ENCODE measurements around the gene PTCSC3.
"Not testable (repeated sequence)": the region's sequence is repeated elsewhere in the genome, so short reads cannot be mapped to it uniquely, and the experiment has no call there.

Gene PTCSC3

DNA sequence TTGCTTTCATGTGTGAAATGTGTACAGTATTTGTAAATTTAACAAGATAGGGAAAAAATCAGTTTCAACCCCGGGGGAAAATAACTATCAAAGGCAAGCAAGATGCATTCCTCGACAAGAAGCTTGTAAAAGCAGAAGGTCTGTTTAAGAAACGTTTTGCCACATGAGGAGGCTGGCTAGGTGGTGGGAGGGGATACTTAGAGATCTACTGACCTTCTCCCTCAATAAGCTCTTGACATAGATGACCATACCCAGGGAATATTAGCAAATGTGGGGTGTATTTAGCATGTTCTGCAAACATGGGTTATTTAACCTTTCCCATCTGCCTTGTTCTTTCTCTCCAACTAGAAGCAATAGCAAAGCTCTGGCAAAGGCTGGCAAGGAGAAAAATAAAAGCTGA lies 4.9 kb downstream of the PTCSC3 start:
- DNase-seq: no peak

DNA sequence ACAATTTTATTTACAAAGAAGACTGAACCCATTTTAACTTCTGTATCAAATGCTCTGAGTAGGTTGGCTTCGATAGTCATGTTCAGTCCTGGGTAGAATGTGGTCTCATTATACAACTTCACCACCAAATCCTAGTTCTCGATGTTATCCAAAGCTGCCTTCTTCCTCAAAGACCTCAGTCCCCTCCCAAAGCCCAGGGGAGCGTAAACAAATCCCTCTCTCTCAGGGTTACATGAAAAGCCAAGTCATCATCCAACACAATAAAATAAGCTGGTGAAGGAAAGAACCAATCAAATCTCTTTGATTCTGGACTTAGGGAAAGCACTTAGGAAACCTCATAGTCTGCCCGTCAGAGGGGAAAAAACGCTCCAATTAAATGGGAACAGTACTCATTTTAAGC lies 9.1 kb downstream of the PTCSC3 start:
- DNase-seq: no peak

DNA sequence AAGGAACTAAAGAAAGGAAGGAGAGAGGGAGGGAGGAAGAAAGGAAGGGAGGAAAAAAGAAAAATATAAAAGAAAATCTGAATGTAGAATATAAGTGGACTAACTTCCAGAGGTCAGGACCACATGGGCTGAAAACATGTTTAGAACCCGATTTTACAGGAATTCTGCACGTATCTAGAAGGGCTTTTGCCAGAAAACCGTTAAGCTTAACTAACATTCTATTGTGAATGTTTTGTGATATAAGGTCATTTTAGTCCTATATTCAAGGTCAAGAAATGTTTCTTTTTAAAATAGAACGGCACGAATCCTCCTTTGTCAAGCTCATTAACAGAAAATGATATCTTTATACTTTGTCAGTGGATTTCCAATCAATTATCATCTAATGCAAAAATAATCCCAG lies 13.1 kb downstream of the PTCSC3 start:
- no peak for DNase-seq

DNA sequence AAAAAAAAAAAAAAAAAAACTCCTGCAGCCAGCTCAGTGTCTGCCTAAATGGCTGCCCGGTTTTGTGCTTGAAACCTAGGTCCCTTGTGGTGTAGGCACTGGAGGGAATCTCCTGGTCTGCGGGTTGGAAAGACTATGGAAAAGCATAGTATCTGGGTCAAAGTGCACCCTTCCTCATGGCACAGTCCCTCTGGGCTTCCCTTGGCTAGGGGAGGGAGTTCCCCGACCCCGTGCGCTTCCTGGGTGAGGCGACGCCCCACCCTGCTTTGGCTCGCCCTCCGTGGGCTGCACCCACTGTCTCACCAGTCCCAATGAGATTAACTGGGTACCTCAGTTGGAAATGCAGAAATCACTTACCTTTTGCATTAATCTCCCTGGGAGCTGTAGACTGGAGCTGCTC lies 14.3 kb downstream of the PTCSC3 start:
- no peak for DNase-seq

DNA sequence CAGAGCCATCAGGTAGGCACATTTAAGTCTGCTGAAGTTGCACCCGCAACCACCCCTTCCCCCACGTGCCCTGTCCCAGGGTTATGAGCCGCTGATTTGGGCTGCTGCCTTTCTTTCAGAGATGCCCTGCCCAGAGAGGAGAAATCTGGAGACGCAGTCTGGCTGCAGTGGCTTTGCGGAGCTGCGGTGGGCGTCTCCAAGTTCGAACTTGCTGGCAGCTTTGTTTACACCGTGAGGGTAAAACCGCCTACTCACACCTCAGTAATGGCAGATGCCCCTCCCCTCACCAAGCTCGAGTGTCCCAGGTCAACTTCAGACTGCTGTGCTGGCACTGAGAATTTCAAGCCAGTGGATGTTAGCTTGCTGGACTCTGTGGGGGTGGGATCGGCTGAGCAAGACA lies 14.7 kb downstream of the PTCSC3 start:
- DNase-seq: no peak

DNA sequence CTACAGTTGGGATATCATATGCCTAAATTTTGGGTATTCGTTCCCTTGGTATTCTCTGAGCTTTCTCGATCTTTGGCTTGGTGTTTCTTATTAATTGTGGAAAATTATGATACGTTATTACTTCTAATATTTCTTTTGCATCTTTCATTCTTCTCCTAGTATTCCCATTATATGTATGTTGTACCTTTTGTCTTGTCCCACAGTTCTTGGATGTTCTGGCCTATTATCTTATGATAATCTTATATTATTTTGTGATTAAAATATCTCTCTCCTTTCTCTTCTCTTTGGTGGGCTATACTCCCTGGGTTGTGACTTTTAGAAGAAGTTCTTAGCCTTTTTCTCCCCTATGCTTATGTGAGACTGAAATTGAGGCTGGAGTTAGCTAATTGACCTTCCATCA lies 25.2 kb downstream of the PTCSC3 start:
- DNase-seq: no peak

DNA sequence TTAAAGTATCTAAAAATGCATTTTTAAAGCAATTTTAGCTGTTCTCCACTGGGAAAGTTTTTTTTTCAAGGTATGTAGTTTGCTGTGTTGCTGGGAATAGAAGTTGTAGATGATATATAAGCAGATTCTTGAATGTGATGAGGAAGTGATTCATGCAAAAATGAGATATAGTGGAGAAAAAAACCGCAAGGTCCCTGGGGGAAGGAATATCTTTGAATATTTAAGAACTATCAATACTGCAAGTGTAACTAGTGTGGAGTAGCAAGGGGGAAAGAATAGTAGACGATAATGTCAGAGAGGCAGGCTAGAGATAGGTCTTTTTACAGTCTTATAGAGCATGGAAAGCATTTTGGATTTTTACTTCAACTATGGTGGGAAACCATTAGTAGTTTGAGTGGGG lies 42.5 kb downstream of the PTCSC3 start:
- no peak for DNase-seq

DNA sequence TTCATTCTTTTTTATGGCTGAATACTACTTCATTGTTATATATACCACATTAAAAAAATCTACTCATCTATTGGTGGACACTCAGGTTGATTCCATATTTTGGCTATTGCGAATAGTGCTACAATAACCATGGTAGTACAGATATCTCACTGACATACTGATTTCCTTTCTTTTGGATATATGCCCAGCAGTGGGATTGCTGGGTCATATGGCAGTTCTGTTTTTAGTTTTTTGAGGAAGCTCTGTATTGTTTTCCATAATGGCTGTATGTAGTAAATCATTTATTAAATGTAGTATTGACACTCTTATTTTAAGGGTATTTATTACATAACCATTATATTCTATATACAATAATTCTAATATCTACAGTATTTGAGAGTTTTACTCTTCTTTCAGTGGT lies 43.7 kb downstream of the PTCSC3 start:
- DNase-seq: no peak

DNA sequence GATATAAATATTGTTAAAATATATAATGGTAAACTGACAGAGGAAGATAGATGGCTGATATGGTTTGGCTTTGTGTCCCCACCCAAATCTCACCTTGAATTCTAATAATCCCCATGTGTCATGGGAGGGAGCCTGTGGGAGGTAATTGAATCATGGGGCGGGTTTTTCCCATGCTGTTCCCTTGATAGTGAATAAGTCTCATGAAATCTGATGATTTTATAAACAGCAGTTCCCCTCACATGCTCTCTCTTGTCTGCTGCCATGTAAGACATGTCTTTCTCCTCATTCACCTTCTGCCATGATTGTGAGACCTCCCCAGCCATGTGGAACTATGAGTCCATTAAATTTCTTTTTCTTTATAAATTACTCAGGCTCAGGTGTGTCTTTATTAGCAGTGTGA lies 46.3 kb downstream of the PTCSC3 start:
- DNase-seq: no peak

DNA sequence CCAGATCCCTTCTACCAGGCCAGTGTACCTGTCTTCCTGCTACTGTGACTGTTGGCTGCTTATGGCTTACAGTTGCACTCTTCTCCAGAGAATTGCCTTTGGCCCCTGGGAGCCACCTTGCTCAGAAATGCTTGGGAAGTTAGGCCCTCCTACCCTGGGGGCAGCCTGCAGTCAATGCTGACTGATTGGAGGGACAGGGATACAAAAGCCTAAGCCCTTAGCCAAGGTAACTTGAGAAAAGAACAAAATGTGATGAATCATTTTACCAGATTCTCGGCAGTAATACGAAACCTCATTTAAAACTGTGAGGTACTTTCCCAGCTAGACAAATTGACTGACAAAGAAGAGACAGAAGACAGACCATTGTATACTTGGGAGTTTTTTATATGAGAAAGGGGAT lies 47.3 kb downstream of the PTCSC3 start:
- no peak for DNase-seq

DNA sequence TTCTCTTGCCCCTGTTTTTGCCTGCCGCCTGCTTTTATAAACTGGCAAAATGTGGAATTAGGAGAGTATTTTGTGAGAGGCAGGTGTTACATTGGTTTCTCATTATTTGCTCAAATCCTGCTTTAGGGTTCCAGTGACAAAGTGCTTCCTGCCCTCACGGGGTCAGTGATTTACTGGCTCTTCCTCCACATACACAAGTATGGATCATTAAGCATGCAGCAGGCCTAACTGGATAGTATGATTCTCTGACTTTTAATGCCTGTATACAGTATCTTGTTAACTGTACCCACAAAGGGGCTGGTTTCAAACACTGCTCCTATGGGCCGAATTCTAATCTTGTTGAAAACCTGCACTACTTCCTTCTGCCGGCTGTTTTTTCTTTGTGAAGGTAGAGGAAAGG lies 63.2 kb downstream of the PTCSC3 start:
- no peak for DNase-seq

DNA sequence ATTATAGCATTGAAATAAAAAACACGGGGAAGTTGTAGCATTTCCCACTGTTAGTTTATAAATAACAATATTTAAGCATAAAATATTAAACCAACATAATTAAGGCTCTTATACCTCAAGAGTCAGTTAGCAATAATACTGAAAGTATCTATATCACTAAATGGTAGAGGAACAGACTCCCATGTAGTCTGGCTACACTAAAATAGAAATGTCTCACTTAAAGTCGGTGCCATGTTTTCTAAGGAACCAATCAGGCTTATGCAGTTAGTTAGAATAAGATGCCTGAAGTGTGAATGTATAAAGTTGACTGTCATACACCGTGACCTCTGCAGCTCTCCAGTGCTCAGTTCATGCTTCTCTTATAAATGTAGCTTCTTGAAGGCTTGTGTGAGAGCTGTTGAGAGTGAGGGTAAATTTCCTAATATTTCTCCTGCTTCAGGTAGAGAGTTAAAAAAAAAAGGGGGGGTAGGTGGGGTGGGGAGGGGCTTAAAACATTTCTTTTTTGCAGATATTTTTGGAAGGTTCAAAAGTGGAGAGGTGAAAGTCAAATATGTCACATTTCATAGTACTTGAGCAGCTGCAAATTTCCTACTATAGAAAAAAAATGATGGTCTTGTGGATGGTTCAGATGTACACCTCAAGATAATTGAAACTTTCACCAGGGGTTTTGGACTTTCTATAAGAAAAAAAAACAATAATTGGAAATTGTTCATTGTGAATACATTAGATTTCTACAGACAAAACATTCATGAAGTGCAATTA lies 64.5 kb downstream of the PTCSC3 start:
- DNase-seq: no peak

DNA sequence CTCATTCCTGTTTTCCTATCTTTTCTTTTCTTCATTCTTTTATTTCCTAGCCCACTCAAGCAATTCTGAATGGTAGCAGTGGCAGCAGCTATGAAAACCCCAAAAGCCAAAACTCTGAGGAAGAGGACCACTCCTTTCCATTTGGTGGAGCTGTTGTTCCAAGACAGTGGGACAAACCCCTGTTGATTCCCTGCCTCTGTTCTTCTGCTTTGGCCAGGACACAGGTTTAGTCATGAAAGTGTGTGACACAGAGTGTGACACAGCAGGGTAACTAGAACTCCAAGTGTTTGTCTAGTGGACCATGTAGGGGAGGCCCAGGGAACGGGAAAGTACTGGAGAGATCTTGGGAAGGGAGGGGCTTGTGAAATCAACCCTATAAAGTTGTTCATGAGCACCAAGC lies 71.1 kb downstream of the PTCSC3 start:
- DNase-seq: no peak

DNA sequence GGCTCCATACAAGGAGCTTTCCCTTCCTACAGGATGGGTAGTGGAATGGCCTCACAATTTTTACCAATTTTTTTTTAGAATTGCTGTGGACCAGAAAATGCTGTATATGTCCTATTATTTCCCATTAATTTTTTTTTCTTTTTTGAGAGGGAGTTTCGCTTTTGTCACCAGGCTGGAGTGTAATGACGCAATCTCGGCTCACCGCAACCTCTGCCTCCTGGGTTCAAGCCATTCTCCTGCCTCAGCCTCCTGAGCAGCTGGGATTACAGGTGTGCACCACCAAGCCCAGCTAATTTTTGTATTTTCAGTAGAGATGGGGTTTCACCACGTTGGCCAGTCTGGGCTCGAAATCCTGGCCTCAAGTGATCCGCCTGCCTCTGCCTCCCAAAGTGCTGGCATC lies 72.3 kb downstream of the PTCSC3 start:
- DNase-seq: not testable (repeated sequence)

DNA sequence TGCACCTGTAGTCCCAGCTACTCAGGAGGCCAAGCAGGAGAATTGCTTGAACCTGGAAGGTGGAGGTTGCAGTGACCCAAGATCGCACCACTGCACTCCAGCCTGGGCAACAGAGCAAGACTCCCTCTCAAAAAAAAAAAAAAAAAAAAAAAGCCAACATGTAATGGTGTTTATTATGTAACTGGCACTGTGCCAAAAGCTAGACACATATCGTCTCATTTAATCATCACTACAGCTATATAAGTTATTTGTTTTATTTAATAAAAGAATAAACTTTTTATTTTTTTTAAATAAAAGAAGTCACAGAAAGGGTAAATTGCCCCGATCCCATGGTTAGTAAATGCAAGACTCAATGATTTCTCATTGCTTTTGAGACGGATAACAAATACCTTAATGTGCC lies 76.9 kb downstream of the PTCSC3 start:
- DNase-seq: no peak

DNA sequence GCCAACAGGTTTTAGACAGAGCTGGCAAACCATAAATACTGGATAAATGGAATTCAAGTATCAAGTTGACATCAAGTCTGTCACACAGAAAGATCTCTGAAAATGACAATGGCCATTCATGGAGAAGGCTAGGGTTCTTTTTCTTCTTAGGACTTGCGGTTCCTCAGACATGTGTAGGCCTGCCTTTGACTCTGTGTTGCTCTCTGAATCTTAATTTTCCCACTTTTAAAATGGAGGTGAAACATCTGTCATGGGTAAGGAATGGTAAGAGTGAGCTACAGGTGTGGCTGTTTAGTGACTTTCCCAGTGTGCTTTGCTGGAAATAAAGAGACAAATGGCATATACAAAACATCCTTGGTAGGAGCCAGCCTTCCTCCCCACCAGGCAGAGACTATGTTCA lies 79.2 kb downstream of the PTCSC3 start:
- DNase-seq: no peak

DNA sequence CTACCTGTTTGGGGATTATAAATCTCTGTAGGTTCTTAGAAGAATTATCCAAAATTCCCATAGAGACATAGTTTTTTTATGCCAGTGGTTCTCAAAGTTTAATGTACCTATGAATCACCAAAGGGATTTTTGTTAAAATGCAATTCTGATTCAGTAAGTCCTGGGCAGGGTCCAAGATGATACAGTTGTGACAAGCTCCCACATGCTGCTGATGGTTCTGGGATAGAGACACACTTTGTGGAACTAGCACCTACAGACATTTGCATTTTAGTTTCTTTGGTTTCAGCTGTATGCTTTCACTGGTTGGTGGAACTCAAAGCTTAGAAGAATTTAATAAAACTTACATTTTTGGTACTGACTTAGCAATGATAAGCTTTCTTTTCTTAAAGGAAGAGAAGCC lies 80.4 kb downstream of the PTCSC3 start:
- DNase-seq: no peak

DNA sequence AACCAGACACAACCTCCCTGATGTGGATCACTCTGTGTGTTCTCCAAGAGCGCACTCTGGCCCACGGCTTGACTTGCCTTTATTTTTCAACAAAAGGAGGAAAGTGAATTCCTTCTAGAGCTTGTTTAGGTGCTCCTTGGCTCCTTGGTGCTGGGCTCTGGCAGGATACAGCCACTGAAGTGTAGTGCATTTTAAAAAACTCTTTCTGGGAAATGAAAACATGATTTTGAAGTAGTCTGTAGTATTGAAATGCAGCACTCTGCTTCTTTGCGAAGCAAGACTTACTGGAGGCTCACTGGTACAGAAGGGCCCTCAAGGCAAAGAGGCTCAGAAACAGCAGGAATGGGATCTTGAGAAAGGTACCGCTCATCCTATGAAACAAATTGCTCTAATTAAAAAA lies 81.6 kb downstream of the PTCSC3 start:
- no peak for DNase-seq

DNA sequence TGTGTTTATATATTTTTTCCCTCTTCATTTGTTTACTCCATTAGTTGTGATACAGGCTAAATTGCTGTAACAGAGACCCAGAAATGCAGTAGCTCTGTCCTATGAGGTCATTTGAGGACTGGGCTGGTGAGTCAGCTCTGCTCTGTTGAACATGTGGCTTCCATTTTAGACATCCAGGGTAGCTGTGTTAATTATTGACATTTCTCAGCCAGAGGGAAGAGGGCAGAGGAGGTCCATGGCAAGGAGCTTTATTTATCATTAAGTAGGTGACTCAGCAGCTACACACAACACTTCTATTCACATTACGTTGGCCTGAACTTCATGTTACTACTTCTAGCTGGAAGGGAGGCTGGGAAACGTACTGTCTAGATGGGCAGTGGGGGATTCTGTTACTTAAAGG lies 85.4 kb downstream of the PTCSC3 start:
- DNase-seq: no peak

DNA sequence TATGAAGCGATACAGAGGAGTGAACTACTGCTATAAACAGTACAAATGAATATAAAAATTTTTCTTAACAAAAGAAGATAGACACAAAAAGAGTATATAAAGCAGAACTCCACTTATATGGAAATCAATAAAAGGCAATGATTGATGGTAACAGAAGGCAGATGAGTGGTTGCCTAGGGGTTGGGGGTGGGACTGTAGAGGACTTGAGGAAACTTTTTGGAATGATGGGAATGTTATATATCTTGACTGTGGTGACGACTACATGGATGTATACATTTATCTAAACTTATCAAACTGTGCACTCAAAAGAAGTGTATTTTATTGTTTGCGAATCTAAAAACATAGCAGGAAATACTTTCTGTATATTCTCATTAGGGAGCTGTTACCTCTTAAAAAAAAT lies 89.1 kb downstream of the PTCSC3 start:
- no peak for DNase-seq

DNA sequence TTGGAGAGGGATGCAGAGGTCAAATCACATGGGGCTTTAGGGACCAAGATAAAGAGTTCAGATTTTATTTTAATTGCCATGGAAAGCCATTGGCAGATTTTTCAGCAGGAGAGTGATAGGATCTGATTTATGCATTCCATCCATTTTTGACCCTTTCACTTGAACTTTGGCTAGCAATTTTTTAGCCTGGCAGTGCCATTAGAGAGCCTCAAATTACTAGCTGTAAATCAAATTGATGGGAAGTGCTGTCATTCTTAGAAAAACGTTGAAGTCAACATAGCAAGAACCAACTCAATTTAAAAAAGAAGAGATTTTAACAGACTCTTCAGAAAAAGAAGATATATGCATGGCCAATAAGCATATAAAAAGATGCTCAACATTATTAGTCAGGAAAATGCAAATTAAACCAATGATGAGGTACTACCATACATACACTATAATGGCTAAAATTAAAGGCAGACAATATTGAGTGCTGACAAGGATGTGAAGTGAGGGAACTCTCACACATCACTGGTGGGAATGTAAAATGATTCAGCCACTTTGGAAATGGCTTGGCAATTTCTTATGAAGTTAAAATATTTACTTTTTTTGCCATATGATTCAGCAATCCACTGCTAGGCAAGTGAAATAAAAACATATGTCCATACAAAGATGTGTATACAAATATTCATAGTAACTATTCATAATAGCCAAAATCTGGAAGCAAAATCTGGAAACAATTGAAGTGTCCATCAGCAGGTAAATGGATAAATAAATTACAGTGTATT lies 89.7 kb downstream of the PTCSC3 start:
- DNase-seq: no peak

DNA sequence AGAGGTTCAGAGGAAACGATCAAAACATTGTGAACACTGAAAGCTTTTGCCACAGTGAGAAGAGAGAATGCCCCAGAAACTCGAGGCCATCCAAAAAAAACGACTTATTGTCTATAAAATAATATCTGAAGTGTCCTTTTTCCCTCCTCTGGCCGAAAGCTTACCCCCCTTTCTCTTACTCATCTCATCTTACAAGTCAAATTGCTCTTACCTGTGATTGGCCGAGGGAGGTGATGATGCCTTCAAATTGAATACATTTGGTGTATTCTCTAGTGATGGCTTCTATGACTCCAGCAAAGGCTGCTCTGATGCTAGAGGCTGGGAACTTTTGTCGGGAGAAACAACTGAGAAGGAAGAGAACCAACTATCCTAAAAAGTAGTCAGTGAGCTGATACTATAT lies 90.7 kb downstream of the PTCSC3 start:
- DNase-seq: no peak

All from CD4-positive, alpha-beta T cell treated with Interleukin-10 for 1 hour (primary cell).